ENCODE results near the gene TMEM255B. TPM values are rescaled to one million over a fixed set of nuclear protein-coding genes. Genes with fewer than 3 reads are reported as not detected.

TMEM255B gene
- total RNA-seq, 2 donors from 2014 or later = 0.96 to 4.6 TPM

- intact Hi-C loops (cut with DNase I) = no loop called here
- no peaks in the 10 kb centered on the region for H3K4me1 ChIP-seq (replicated peaks)
- no peaks in the 10 kb centered on the region for H3K9me3 ChIP-seq
- DNase-seq (ENCODE audit: low spot score) = no peak
- 86% methylated on average over 55 of the region's 55 CpGs for WGBS
- TF ChIP-seq CTCF (IDR thresholded peaks at IDR 0.05) (no peak), POLR2A (IDR thresholded peaks at IDR 0.05) (no peak), POLR2AphosphoS5 (IDR thresholded peaks at IDR 0.05) (no peak)
- no peaks in the 10 kb centered on the region for H3K36me3 ChIP-seq
- H3K4me3 ChIP-seq = no peak overlapping the region
- H3K27ac ChIP-seq = no peak overlapping the region
- peaks cover 5% of the 10 kb centered on the region for H3K27me3 ChIP-seq (replicated peaks; ENCODE audit: insufficient read depth)
Observed at GRCh38 chr13:113732961-113733950, 25.8 kb upstream of the TMEM255B start.

DNA sequence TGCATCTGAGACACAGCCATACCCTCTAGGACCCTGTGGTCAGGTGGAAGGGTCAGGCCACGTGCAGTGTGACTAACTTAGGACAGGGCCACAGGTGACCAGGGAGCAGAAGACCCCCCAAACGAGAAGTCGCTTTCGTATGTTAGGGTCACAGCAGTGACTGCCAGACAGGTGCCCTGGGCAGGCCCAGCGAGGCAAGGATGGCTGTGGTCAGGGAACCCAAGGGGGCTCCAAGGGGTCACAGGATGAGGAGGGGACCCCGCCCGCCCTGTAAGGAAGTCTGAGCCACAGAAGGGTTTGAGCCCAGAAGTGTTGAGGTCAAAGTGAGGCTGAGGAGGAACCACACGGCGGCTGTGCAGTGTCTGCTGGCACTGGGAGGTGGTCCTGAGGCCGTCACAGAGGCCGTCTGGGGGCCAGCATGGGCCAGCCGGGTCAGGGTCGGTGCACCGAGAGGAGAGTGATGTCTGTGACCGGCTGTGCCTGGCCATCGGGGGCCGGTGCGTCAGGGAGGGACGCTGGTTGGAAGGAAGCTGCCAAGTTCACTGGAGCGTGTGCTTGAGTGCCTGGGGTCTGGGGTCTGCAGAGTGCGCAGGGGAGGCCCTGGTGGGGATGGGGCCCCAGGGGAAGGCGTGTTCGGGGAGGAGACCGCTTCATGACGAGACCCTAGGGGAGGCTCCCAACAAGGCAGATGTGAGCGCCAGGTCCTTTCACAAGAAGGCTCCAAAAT, 24.8 kb upstream of the TMEM255B start:
- intact Hi-C loops (cut with DNase I) = no loop called here
- TF ChIP-seq POLR2A (IDR thresholded peaks at IDR 0.05) (no peak), CTCF (IDR thresholded peaks at IDR 0.05) (no peak), POLR2AphosphoS5 (IDR thresholded peaks at IDR 0.05) (no peak)
- WGBS = 84% methylated on average over 26 of the region's 26 CpGs
- Histone ChIP-seq H3K36me3 (no peaks in the 10 kb centered on the region), H3K27ac (no peak overlapping the region), H3K9me3 (no peaks in the 10 kb centered on the region), H3K4me3 (no peak overlapping the region), H3K4me1 (replicated peaks) (no peaks in the 10 kb centered on the region), H3K27me3 (replicated peaks; ENCODE audit: insufficient read depth) (peaks cover 2% of the 10 kb centered on the region)
- DNase-seq (ENCODE audit: low spot score) = no peak

DNA sequence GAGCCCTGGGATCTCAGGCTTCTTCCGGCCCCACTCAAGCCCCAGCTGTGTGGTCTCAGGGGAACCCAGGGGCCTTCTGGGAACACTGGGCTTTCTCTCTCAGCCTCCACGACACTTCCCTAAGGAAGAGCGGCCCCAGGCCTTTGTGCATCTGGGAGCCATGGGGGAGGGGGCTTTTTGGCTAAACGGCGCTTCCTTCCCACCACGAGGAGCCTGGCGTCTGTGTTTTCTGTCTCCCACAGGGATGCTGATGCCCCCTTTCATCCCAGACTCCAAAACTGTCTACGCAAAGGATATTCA, 24.2 kb upstream of the TMEM255B start:
- TF ChIP-seq POLR2AphosphoS5 (IDR thresholded peaks at IDR 0.05) = no peak
- Histone ChIP-seq H3K4me1 (replicated peaks) (no peaks in the 10 kb centered on the region), H3K27ac (no peak overlapping the region), H3K27me3 (replicated peaks; ENCODE audit: insufficient read depth) (peaks cover 2% of the 10 kb centered on the region), H3K36me3 (no peaks in the 10 kb centered on the region), H3K9me3 (no peaks in the 10 kb centered on the region), H3K4me3 (no peak overlapping the region)
- 76% methylated on average over 8 of the region's 8 CpGs for WGBS
- DNase-seq (ENCODE audit: low spot score) = no peak
- intact Hi-C loops (cut with DNase I) = no loop called here

GRCh38 chr13:113735194-113735593, 23.8 kb upstream of the TMEM255B start:
- intact Hi-C loops (cut with DNase I) = no loop called here
- Histone ChIP-seq H3K9me3 (no peaks in the 10 kb centered on the region), H3K27me3 (replicated peaks; ENCODE audit: insufficient read depth) (peaks cover 2% of the 10 kb centered on the region), H3K4me3 (no peak overlapping the region), H3K27ac (no peak overlapping the region), H3K4me1 (replicated peaks) (no peaks in the 10 kb centered on the region), H3K36me3 (no peaks in the 10 kb centered on the region)
- TF ChIP-seq CTCF (IDR thresholded peaks at IDR 0.05) (no peak), POLR2AphosphoS5 (IDR thresholded peaks at IDR 0.05) (no peak), POLR2A (IDR thresholded peaks at IDR 0.05) (no peak)
- no peak for DNase-seq (ENCODE audit: low spot score)
- 93% methylated on average over 24 of the region's 26 CpGs for WGBS

GRCh38 chr13:113735750-113736149, 23.3 kb upstream of the TMEM255B start:
- no peaks in the 10 kb centered on the region for H3K36me3 ChIP-seq
- no peak overlapping the region for H3K4me3 ChIP-seq
- TF ChIP-seq POLR2A (IDR thresholded peaks at IDR 0.05) = no peak
- no peak for TF ChIP-seq POLR2AphosphoS5 (IDR thresholded peaks at IDR 0.05)
- TF ChIP-seq CTCF (IDR thresholded peaks at IDR 0.05) = no peak
- H3K4me1 ChIP-seq (replicated peaks) = no peaks in the 10 kb centered on the region
- H3K27me3 ChIP-seq (replicated peaks; ENCODE audit: insufficient read depth) = no peaks in the 10 kb centered on the region
- DNase-seq (ENCODE audit: low spot score) = no peak
- intact Hi-C loops (cut with DNase I) = no loop called here
- no peaks in the 10 kb centered on the region for H3K9me3 ChIP-seq
- WGBS = 88% methylated on average over 6 of the region's 14 CpGs
- no peak overlapping the region for H3K27ac ChIP-seq

Data from prostate gland (tissue), 2 donors.